Dermis microvascular lymphatic vessel endothelial cell (primary cell): Measurements from ENCODE around the gene KREMEN1. TPM values are rescaled to one million over a fixed set of nuclear protein-coding genes. Genes with fewer than 3 reads are reported as not detected.
A peak's percentile ranks its signal among the peaks of the same experiment; 100 is the strongest.

Source experiments
- DNase-seq, 2 donors: peaks; one replicate each; pipeline versions ENCODE4 v3.0.0 to v3.0.0-alpha.2; 2010; ENCODE audit warnings: low read depth in 2 of 2
- total RNA-seq: library from RNA; depleted of rRNA; stranded (reverse); fragments of >200 nt; gene quantifications from 2 replicates; pipeline ENCODE4 v1.2.1, GENCODE V29; 2014

The KREMEN1 gene
- total RNA-seq, 1 donor from 2014 or later = 0.26 TPM

DNA sequence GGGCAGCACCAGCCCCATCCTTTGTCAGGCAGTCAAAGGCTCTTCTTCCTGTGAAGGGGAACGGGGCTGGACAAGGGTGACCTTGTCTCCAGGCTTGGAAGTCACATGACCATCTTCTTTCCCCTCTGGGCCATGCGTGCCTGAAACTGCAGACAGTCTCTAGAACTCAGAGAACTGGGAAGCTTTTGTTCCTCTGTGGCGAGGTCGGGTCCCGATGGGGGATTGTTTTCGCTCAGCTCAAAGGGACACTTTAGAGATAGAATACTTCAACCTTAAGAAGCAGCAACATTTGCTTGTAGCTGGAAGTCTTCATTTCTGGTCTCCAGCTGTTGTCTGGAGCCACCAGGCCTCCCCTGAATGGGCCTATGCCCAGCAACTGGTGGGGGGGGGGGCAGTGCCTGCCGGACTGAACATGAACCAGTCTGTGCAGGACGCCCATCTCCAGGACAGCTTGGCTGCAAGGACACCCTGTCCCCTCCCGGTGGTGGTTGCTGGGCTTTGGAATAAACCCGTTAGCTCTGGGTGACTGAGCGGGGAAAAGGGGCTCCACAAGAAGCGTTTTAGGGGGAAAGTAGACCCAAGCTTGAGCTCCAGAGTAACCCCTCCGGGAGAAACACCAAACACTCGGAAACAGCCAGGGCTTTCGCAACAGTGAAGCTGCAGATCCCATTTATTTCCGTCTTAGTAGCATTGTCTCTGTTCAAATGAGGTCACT is 77.2 kb downstream of the KREMEN1 start:
- DNase-seq = no peak

DNA sequence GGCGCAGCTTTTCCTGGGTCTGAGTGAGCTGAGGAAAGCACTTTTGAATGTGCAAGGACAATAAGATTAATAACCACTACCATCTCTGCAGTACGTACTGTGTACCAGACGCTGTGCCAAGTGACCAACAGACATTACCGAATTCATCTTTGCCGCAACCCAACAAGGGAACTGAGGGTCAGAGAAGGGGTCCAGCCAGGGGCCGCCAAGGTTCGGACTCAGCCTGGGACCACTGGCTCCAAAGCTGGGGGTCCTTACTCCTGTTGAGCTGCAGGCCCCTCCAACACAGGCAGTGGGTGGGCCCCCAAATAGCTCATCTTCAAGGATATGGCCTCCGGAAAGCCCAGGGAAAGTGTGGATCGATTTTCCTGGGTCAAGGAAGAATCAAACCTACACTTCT is 77.9 kb downstream of the KREMEN1 start:
- no peak for DNase-seq

DNA sequence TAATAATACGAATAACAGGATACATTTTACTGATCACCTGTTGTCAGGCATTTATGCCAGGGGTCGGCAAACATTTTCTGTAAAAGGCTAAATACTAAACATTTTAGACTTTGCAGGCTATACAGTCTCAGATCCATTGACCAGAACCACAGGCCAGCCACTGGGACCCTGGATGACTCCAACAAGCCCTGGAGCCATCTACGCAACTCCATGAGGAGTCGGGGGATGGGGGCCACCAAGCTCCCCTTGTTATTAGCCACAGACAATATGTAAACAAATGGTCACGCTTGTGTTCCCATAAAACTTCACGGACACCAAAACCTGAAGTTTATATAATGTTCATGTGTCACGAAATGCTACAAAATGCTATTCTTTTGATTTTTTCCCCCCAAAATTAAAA is 78.5 kb downstream of the KREMEN1 start:
- no peak for DNase-seq

DNA sequence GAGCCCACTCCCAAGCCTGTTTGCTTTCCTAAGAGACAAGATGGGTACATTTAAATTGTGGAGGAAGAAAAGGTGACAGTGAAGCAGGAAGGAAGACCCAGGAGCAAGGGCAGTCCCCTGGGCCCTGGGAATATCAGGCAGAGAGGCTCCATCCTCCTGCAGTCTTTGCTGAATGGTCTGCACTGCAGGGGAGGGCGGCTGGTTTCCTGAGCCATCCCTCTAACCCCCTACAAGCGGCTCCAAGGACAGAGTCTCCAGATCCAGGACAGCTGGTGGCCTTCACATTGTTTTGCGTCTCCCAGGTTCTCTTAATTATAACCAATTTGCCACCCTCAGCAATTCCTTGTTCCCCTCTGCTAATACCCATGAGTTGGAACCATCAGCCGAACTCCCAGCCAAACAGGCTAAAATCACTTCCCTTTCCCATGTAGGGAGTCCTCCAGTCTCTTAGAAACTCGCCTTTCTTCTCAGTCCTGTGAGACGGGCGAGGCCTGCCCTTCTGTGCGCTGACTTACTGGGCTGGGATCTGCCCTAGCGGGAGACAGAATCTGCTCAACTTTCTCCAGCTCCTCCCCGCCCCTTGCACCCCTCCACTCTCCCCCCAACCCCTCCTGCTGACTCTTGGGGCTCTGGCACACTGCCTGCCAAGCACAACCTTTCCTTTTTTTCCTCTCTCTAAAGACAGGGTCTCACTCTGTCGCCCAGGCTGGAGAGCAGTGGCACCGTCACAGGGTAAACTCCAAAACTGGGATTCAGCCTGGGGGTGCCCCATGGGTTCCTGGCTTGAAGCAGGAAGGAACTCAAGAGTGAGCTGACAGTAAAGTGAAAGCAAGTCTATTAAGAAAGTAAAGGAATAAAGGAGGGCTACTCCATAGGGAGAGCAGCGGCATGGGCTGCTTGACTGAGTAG is 79.5 kb downstream of the KREMEN1 start:
- no peak for DNase-seq

DNA sequence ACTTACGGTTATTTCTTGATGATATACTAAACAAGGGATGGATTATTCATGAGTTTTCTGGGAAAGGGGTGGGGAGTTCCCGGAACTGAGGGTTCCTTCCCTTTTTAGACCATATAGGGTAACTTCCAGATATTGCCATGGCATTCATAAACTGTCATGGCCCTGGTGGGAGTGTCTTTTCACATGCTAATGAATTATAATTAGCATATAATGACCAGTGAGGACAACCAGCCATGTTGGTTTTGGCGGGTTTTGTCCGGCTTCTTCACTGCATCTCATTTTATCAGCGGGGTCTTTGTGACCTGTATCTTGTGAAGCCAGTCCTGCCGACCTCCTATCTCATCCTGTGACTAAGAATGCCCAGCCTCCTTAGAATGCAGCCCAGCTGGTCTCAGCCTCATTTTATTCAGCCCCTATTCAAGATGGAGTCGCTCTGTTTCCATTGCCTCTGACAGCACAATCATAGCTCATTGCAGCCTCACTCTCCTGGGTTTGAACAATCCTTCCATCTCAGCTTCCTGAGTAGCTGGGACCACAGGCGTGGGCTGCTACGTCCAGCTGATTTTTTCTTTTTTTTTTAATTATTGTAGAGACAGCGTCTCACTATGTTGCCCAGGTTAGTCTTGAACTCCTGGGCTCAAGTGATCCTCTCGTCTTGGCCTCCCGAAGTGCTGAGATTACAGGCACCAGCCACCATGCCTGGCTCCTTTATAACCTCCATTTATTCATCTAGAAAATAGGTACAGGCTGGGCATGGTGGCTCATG is 80.3 kb downstream of the KREMEN1 start:
- DNase-seq = no peak

DNA sequence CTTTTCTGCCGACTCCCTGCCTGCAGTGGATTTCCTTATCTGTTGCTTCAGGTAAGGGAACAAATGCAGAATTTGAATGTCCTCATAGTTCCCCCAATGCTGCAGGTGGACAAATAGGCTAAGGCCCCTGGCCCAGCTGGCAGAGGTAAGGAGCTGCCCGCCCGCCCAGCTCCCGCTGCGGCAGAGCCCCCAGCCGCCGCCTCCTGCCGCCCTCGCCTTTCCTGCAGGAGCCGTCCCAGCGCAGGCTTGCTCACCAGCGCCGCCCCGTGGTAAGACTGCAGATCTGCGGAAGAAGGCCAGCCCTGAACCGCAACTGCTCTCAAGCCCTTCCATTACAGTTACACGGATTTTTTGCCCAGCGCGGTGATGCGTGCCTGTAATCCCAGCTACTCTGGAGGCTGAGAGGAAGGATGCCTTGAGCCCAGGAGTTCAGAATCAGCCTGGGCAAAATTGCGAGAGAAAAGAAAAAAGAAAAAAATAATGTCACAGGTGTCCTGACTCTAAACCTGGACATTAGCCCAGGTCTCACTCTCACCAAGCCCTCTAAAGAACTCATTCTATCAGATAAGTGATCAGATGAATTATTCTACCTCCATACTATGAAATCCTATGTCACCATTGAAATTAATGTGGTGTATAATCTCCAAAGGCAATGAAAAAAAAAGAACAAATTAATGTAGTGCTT is 81.7 kb downstream of the KREMEN1 start:
- DNase-seq = peak; percentile 16 to 63

GRCh38 chr22:29155966-29156365 is 83.1 kb downstream of the KREMEN1 start:
- no peak for DNase-seq

DNA sequence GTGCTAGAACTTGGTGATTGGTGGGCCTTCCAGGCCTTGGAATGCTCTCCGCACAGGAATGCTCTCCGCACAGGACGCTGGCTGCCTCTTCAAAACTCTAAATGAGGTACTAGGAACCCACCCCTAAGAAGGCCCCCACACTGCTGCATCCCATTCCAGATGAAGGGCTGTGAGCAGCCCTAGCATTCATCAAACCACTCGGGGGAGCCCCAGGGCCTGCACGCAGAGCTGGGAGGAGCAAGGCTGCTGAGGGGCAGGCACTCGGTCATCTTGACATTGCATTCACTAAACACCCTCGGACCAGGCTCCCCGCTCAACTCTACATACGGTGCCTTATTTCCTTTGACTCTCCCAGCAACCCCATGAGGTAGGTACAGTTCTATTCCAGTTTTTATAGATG is 83.7 kb downstream of the KREMEN1 start:
- DNase-seq = no peak

- no peak for DNase-seq
Observed at GRCh38 chr22:29157759-29158535, 85.1 kb downstream of the KREMEN1 start.

- DNase-seq = no peak
Observed at GRCh38 chr22:29158546-29158945, 85.7 kb downstream of the KREMEN1 start.

- DNase-seq = no peak
Observed at GRCh38 chr22:29163808-29164207, 91.0 kb downstream of the KREMEN1 start.

GRCh38 chr22:29165321-29166060 is 92.7 kb downstream of the KREMEN1 start:
- DNase-seq = no peak

DNA sequence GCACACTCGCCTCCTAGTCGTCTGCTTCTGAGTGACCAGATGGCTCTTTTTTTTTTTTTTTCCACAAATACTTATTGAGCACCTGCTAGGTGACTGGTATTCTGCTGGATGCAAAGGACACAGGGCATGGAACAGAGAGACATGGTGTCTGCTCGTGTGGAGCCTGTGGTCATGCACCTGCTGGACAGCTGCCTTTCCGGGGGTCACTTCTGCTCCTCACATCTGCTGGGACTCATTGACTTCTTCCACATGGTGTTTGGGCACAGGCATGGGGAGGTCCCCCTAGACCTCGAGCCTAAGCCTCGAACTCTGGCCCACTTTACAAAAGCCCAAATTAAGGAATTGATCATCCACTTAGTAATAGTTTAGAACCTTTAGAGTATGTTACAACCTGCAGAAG is 93.3 kb downstream of the KREMEN1 start:
- no peak for DNase-seq

DNA sequence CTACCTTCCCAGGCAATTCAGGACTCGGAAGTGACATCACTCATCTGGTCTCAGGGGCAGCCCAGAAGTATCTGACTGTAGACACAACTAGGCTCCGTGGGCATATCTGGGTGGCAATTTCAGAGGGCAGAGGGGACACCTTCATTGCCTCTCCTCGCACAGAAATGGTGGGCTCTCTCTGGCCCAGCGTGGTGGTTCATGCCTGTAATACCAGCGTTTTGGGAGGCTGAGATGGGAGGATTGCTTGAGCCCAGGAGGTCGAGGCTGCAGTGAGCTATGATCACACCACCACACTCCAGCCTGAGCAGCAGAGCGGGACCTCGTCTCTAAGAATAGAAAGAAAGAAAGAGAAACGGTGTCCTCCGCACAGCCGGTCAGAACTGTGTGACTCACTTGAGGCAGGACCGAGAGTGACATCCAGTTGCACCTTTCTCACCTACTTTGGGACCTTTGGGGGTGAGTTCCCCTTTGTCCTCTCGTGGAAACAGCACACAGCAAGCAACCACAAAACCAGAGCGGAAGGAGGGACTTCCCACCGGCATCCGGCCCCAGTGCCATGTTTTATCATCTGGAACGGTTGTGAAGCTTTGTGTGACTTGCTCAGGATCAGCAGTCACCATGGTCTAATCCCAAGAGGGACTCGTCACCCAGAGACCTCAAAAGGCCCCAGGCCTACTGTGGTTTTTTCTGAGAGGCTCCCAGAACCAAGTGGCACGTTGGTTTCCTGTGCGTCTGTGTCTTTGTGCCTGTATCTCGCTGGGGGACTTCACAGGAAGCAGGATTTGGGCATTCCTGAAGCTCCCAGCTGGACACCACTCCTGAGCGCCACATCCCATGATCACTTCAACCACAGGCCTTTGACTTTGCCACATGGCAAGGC is 94.4 kb downstream of the KREMEN1 start:
- no peak for DNase-seq

GRCh38 chr22:29171721-29172120 is 98.9 kb downstream of the KREMEN1 start:
- DNase-seq = no peak

GRCh38 chr22:29172216-29172615 is 99.4 kb downstream of the KREMEN1 start:
- no peak for DNase-seq

DNA sequence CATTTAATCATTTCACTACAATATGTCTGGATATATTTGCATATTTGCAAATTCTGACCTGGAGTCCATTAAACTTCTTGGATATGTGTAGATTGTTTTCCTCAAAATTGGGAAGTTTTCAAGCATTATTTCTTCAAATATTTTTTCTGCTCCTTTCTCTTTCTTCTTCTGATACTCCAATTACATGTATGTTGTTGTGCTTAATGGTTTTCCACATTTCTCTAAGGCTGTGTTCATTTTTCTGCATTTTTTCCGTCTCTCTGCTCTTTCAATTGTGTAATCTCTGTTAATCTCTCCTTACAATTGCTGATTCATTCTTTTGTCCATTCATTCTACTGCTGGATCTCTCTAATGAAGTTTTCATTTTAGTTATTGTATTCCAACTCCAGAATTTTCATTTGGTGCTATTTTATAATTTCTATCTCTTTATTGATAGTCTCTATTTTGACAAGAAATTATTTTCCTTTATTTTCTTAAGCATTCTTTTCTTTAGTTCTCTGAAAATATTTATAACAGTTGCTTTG is 102.5 kb downstream of the KREMEN1 start:
- DNase-seq = no peak

DNA sequence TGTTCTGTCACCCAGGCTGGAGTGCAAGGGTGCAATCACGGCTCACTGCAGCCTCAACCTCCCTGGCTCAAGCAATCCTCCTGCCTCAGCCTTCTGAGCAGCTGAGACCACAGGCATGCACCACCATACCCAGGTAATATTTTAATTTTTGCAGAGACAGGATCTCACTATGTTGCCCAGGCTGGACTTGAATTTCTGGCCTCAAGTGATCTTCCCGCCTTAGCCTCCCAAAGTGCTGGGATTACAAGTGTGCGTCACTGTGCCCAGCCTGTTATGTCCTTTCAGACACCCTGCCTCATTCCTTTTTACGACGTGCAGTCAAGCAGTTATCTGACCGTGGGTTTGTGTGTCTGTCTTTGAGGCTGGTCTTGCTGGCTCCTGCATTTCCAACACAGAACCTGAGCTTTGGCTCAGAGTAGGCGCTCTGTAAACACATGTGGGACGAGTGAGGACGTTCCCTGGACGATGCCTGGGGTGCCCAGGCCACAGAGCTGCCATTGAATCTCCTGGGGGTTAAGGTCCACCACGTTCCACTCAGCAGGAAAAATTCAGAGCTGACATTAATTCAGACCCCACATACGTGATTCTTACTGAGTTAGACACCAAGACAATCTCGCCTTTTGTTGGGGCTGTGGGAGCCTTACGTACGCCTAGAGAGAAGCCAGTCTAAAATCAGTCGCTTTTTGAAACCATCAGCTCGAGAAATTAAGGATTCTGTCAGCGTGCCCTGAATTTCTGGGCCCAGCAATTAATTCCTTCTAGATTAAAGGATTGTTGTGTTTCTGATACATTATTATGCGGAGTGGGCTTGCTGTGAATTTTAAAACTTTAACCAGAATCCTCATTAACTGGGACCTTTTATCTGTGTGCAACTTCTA is 111.4 kb downstream of the KREMEN1 start:
- DNase-seq = no peak
